ENCODE data around the gene ASNSD1. TPM values are rescaled to one million over a fixed set of nuclear protein-coding genes. Genes with fewer than 3 reads are reported as not detected.

Gene ASNSD1
- total and polyA plus RNA-seq, 2 donors (not counting 1 experiment from before 2014, with no cell fraction given): 13.0 to 29.8 TPM

GRCh38 chr2:189669913-189670312 is 8.7 kb downstream of the ASNSD1 start:
- Histone ChIP-seq H3K27me3 (replicated peaks in 1 of 4; ENCODE audit: control extremely low read depth in 1 of 4, control insufficient read depth in 3 of 4, insufficient read depth in 4 of 4, low read length in 3 of 4) (no peaks in the 10 kb centered on the region), H3K9ac (ENCODE audit: low read length) (no peak overlapping the region), H3K4me2 (replicated peaks; ENCODE audit: low read depth, low read length, poor library complexity, severe bottlenecking) (no peak overlapping the region), H3K9me3 (ENCODE audit: control extremely low read depth in 1 of 3, control insufficient read depth in 2 of 3, insufficient read depth in 1 of 3, low read length in 2 of 3) (no peaks in the 10 kb centered on the region), H3K4me3 (ENCODE audit: control extremely low read depth in 1 of 5, extremely low read depth in 1 of 5, insufficient read depth in 1 of 5, low read depth in 2 of 5, low read length in 4 of 5) (no peak overlapping the region), H4K20me1 (ENCODE audit: control insufficient read depth, insufficient read depth, low read length, poor library complexity, severe bottlenecking) (no peaks in the 10 kb centered on the region), H3K79me2 (ENCODE audit: control insufficient read depth, insufficient read depth, low read length) (peaks cover 3% of the 10 kb centered on the region), H3K36me3 (replicated peaks in 1 of 2; ENCODE audit: control extremely low read depth in 1 of 2, control insufficient read depth in 1 of 2, extremely low read depth in 1 of 2, insufficient read depth in 2 of 2, low read length in 1 of 2) (peaks cover 17 to 42% of the 10 kb centered on the region in 2 experiments), H3K27ac (ENCODE audit: low read length in 2 of 2) (no peak overlapping the region), H3K4me1 (ENCODE audit: control insufficient read depth in 2 of 2, insufficient read depth in 2 of 2, low read length in 2 of 2) (peaks cover 5 to 12% of the 10 kb centered on the region in 2 donors), H2AFZ (ENCODE audit: insufficient read depth, low read depth, low read length, poor library complexity, severe bottlenecking) (no peak overlapping the region)
- no peaks in the 10 kb centered on the region for H3K27me3 Mint-ChIP-seq
- CTCF ChIA-PET: interaction anchor here (0.7 to 2.0 kb wide), 5 partner anchors 9 to 211 kb away, joined by 3 to 7 read pairs (median 4); partner anchors contain the start of gene OSGEPL1
- POLR2A ChIA-PET: no interaction called here
- WGBS (ENCODE audit: insufficient coverage): 100% methylated on average over 4 of the region's 5 CpGs
- TF ChIP-seq EZH2 (IDR thresholded peaks at IDR 0.05; ENCODE audit: borderline replicate concordance, insufficient read depth, low read depth, low read length, poor library complexity, severe bottlenecking): no peak
- TF ChIP-seq, protein P1, sequence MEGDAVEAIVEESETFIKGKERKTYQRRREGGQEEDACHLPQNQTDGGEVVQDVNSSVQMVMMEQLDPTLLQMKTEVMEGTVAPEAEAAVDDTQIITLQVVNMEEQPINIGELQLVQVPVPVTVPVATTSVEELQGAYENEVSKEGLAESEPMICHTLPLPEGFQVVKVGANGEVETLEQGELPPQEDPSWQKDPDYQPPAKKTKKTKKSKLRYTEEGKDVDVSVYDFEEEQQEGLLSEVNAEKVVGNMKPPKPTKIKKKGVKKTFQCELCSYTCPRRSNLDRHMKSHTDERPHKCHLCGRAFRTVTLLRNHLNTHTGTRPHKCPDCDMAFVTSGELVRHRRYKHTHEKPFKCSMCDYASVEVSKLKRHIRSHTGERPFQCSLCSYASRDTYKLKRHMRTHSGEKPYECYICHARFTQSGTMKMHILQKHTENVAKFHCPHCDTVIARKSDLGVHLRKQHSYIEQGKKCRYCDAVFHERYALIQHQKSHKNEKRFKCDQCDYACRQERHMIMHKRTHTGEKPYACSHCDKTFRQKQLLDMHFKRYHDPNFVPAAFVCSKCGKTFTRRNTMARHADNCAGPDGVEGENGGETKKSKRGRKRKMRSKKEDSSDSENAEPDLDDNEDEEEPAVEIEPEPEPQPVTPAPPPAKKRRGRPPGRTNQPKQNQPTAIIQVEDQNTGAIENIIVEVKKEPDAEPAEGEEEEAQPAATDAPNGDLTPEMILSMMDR (IDR thresholded peaks at IDR 0.05): no peak
- intact Hi-C loops (cut with micrococcal nuclease): loop anchor here (10.0 kb wide), 2 partner anchors 515 to 2005 kb away; partner anchors contain the start of gene NABP1
- no peaks in the 10 kb centered on the region for H3K9me3 Mint-ChIP-seq (ENCODE audit: insufficient read depth)
- peaks cover 14% of the 10 kb centered on the region for H3K4me1 Mint-ChIP-seq
- no peak for ATAC-seq (ENCODE audit: low read depth)
- no peak overlapping the region for H3K4me3 Mint-ChIP-seq
- no peak overlapping the region for H3K27ac Mint-ChIP-seq
- no peak for DNase-seq

GRCh38 chr2:189673661-189674373 is 12.6 kb downstream of the ASNSD1 start:
- H3K36me3 ChIP-seq (replicated peaks in 1 of 2; ENCODE audit: control extremely low read depth in 1 of 2, control insufficient read depth in 1 of 2, extremely low read depth in 1 of 2, insufficient read depth in 2 of 2, low read length in 1 of 2): peaks cover 2 to 11% of the 10 kb centered on the region in 2 experiments
- intact Hi-C loops (cut with micrococcal nuclease): loop anchor here (1.0 to 10.0 kb wide), 7 partner anchors 13 to 2001 kb away; partner anchors contain the start of genes ASNSD1, NABP1, ORMDL1 and PMS1
- Mint-ChIP-seq H3K4me1 (peaks cover 33% of the 10 kb centered on the region), H3K9me3 (ENCODE audit: insufficient read depth) (no peaks in the 10 kb centered on the region), H3K4me3 (peak overlapping the region; percentile 83), H3K27ac (peak overlapping the region; percentile 99), H3K27me3 (no peaks in the 10 kb centered on the region)
- H4K20me1 ChIP-seq (ENCODE audit: control insufficient read depth, insufficient read depth, low read length, poor library complexity, severe bottlenecking): no peaks in the 10 kb centered on the region
- peaks cover 12 to 21% of the 10 kb centered on the region in 2 donors for H3K4me1 ChIP-seq (ENCODE audit: control insufficient read depth in 2 of 2, insufficient read depth in 2 of 2, low read length in 2 of 2)
- H3K9ac ChIP-seq (ENCODE audit: low read length): peak overlapping the region; percentile 94
- POLR2A ChIA-PET: interaction anchor here (1.8 to 1.9 kb wide), 2 partner anchors 12 to 89 kb away, joined by 4 to 9 read pairs; partner anchors contain the start of gene OSGEPL1
- peak; percentile 18 for DNase-seq
- H3K9me3 ChIP-seq (ENCODE audit: control extremely low read depth in 1 of 3, control insufficient read depth in 2 of 3, insufficient read depth in 1 of 3, low read length in 2 of 3): peaks cover 0 to 1% (median 0%) of the 10 kb centered on the region in 3 donors
- peak overlapping the region; percentile 93 to 98 for H3K27ac ChIP-seq (ENCODE audit: low read length in 2 of 2)
- WGBS (ENCODE audit: insufficient coverage): 46% methylated on average over 11 of the region's 12 CpGs
- H3K79me2 ChIP-seq (ENCODE audit: control insufficient read depth, insufficient read depth, low read length): peaks cover 35% of the 10 kb centered on the region
- CTCF ChIA-PET: interaction anchor here (0.7 to 6.5 kb wide), 8 partner anchors 9 to 446 kb away, joined by 3 to 86 read pairs (median 18); partner anchors contain the start of genes ASNSD1 and OSGEPL1
- H3K4me3 ChIP-seq (ENCODE audit: control extremely low read depth in 1 of 5, extremely low read depth in 1 of 5, insufficient read depth in 1 of 5, low read depth in 2 of 5, low read length in 4 of 5): peak overlapping the region; percentile 30 to 92 (median 80)
- peak overlapping the region; percentile 91 for H3K4me2 ChIP-seq (replicated peaks; ENCODE audit: low read depth, low read length, poor library complexity, severe bottlenecking)
- no peaks in the 10 kb centered on the region for H3K27me3 ChIP-seq (replicated peaks in 1 of 4; ENCODE audit: control extremely low read depth in 1 of 4, control insufficient read depth in 3 of 4, insufficient read depth in 4 of 4, low read length in 3 of 4)
- TF ChIP-seq, protein P1 (IDR thresholded peaks at IDR 0.05): no peak
- TF ChIP-seq EZH2 (IDR thresholded peaks at IDR 0.05; ENCODE audit: borderline replicate concordance, insufficient read depth, low read depth, low read length, poor library complexity, severe bottlenecking): no peak
- peak overlapping the region; percentile 100 for H2AFZ ChIP-seq (ENCODE audit: insufficient read depth, low read depth, low read length, poor library complexity, severe bottlenecking)
- peak; percentile 1 for ATAC-seq (ENCODE audit: low read depth)

Measured in B cell (primary cell).